Activated CD8-positive, alpha-beta memory T cell treated with anti-CD3 and anti-CD28 coated beads for 36 hours (primary cell): Measurements from ENCODE around the gene GAPDH. TPM values are rescaled to one million over a fixed set of nuclear protein-coding genes. Genes with fewer than 3 reads are reported as not detected.

Experiments
- CTCF ChIA-PET: fragments of 350-600 bp; sonication (Branson Sonifier 250); formaldehyde crosslinking; loops from one replicate; lab custom pipeline; 2021; ENCODE audit warnings: antibody characterized with exemption; lab: Charles Lee
- POLR2A ChIA-PET: fragments of 350-600 bp; sonication (Branson Sonifier 250); formaldehyde crosslinking; loops from one replicate; lab custom pipeline; 2021; ENCODE audit warnings: antibody characterized with exemption; lab: Charles Lee
- total RNA-seq, 2 experiments: library from RNA; stranded (reverse); gene quantifications; one replicate each; pipeline ENCODE4 v1.2.3, GENCODE V29; 2021

Gene GAPDH
- total RNA-seq, 2 experiments from 2014 or later, result 8,536 to 8,736 TPM

- ChIA-PET POLR2A (interaction anchor here (0.9 to 1.7 kb wide), 8 partner anchors 13 to 115 kb away, joined by 3 to 5 read pairs (median 4); partner anchors contain the start of genes MRPL51 and TAPBPL), CTCF (interaction anchor here (0.7 to 4.5 kb wide), 18 partner anchors 16 to 174 kb away, joined by 3 to 23 read pairs (median 4); no protein-coding TSS in a partner anchor)
These were observed 3.5 kb downstream of the GAPDH start for GRCh38 chr12:6537580-6538419.

DNA sequence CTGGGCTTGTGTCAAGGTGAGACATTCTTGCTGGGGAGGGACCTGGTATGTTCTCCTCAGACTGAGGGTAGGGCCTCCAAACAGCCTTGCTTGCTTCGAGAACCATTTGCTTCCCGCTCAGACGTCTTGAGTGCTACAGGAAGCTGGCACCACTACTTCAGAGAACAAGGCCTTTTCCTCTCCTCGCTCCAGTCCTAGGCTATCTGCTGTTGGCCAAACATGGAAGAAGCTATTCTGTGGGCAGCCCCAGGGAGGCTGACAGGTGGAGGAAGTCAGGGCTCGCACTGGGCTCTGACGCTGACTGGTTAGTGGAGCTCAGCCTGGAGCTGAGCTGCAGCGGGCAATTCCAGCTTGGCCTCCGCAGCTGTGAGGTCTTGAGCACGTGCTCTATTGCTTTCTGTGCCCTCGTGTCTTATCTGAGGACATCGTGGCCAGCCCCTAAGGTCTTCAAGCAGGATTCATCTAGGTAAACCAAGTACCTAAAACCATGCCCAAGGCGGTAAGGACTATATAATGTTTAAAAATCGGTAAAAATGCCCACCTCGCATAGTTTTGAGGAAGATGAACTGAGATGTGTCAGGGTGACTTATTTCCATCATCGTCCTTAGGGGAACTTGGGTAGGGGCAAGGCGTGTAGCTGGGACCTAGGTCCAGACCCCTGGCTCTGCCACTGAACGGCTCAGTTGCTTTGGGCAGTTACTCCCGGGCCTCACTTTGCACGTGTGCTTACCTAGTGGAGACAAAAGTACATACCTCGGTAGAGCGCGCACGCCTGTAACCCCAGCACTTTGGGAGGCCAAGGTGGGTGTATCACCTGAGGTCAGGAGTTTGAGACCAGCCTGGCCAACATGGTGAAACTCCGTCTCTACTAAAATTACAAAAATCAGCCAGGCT, 4.3 kb downstream of the GAPDH start:
- ChIA-PET CTCF (interaction anchor here (0.7 to 4.5 kb wide), 17 partner anchors 13 to 115 kb away, joined by 3 to 23 read pairs (median 4); no protein-coding TSS in a partner anchor), POLR2A (interaction anchor here (0.9 to 1.7 kb wide), 9 partner anchors 11 to 186 kb away, joined by 3 to 5 read pairs (median 3); partner anchors contain the start of genes MRPL51 and TAPBPL)

- POLR2A ChIA-PET, result interaction anchor here (0.9 to 1.2 kb wide), 5 partner anchors 11 to 185 kb away, joined by 3 to 4 read pairs (median 3); partner anchors contain the start of gene TAPBPL
- CTCF ChIA-PET, result interaction anchor here (1.2 to 4.5 kb wide), 7 partner anchors 11 to 115 kb away, joined by 3 to 23 read pairs (median 5); no protein-coding TSS in a partner anchor
These were observed 5.0 kb downstream of the GAPDH start for GRCh38 chr12:6539314-6539682.

DNA sequence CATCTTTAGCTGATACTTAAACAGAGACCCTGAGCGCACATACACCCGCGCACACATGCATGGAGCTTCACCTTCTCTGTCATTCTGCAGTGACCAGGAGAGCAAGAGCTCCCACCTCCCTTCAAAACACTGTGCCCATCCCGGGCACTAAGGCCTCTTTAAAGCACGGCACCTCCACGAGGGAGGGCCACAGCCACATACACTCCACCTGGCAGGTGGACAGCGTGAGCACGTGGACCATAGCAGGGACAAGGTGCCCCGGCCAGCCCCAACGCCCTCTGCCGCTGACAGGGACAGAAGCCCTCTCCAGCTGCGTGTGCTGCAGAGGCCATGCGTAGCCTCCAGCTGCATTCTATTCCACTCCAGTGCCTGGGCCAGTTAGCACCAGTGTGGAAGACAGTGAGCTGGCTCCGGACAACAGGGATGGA, 5.4 kb downstream of the GAPDH start:
- POLR2A ChIA-PET, result interaction anchor here (0.9 to 1.3 kb wide), 5 partner anchors 10 to 77 kb away, joined by 3 to 13 read pairs (median 3); no protein-coding TSS in a partner anchor
- CTCF ChIA-PET, result interaction anchor here (1.2 to 4.5 kb wide), 8 partner anchors 11 to 116 kb away, joined by 3 to 23 read pairs (median 4); no protein-coding TSS in a partner anchor

GRCh38 chr12:6540181-6540877, 6.0 kb downstream of the GAPDH start:
- ChIA-PET POLR2A (interaction anchor here (1.0 to 1.3 kb wide), 3 partner anchors 17 to 78 kb away, joined by 3 to 13 read pairs (median 3); no protein-coding TSS in a partner anchor), CTCF (interaction anchor here (1.2 to 4.5 kb wide), 6 partner anchors 12 to 116 kb away, joined by 3 to 23 read pairs (median 4); no protein-coding TSS in a partner anchor)

DNA sequence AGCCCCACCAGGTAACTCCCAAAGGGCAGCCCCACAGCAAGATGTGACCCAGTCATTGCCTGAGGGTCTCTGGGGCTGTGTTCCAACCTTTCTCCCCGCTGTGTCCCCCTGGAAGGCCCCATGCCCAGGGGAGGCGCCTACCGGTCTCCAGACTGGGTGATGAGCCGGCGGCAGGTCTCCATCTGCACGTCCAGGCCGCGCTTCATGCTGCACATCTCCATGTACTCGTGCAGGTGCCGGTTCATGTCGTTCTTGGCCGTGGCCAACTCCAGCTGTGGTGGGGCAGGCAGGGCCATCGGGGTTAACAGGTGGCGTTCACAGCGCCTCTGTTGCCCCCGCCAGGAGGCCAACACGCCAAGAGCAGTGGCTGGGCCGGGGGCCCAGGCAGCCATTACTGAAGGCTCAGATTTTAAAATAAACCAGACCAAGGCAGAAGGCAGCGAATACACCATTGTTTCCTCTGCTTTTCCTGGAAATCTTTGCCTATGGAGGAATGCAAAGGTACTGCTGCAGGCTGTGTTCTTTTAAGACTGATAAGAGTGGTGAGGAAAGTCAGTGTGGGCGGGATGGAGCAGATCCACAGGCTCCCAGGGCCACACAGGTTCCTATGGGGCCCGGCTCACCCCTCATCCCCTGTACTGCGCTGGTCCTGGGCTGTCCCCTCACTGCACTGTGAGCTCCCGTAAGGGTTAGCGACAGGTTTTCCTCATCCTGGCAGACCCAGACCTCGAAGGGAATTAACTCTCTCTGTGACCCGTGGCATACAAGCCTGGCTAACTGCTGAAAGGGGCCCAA, 7.3 kb downstream of the GAPDH start:
- ChIA-PET CTCF (interaction anchor here (2.0 to 4.5 kb wide), 2 partner anchors 13 to 16 kb away, joined by 6 to 23 read pairs; no protein-coding TSS in a partner anchor), POLR2A (interaction anchor here (0.6 kb wide), 1 partner anchor 116 kb away, joined by 4 read pairs; no protein-coding TSS in a partner anchor)

DNA sequence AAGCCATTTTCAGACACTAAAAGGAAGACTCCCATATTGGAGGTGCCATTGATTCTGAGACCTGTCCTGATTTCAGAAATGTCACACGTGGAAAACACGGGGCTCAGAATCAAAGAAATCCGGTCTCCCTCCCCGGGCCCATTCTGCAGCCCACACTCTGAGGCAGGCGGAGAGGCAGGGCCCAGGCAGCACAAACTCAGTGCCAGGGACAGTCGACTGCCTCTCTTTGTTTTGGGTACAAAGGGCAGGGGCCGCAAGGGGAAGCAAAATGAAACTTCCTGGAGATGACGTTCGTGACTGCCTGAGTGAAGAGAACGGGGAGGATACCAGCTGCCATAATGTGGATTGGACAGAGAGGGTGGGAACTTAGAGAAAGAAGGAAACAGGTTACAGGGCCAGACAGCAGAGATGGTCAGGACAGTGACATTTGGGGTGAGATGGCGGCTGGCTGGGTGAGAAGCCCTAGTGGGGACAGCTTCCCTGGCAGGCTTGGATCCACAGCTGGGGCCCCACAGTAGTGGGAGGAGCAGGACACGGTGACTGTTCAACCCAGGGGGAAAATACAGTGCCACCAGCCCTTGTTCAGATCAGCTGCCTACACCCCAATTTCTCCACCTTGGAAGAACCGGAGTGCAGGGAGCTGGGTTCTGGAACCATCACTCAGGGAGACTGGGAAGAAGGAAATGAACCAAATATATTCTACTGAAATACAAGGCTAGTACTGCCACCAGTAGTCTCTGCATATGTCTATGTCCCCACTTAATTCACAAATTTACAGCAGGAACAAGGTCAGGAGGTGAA, 8.1 kb downstream of the GAPDH start:
- POLR2A ChIA-PET, result interaction anchor here (0.5 to 1.5 kb wide), 2 partner anchors 10 to 22 kb away, joined by 3 to 8 read pairs; no protein-coding TSS in a partner anchor
- CTCF ChIA-PET, result interaction anchor here (2.0 kb wide), 1 partner anchor 16 kb away, joined by 6 read pairs; no protein-coding TSS in a partner anchor

- POLR2A ChIA-PET, result interaction anchor here (0.8 kb wide), 1 partner anchor 10 kb away, joined by 3 read pairs; no protein-coding TSS in a partner anchor
- CTCF ChIA-PET, result no interaction called here
These were observed 11.7 kb downstream of the GAPDH start for GRCh38 chr12:6546016-6546415.

DNA sequence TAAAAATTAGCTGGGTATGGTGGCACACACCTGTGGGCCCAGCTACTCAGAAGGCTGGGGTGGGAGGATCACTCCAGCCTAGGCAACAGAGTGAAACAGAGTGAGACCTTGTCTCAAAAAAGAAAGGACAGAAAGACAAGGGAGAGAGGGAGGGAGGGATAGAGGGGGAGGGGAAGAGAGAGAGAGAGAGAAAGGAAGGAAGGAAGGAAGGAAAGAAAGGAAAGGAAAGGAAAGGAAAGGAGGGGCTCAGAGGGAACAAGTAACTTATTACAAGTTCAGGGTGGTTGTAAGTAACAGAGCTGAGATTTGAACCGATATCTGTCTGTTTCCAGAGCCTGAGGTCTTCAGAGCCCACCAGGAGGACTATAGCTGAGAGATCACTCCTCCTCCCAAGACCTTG, 13.2 kb downstream of the GAPDH start:
- POLR2A ChIA-PET, result no interaction called here
- CTCF ChIA-PET, result interaction anchor here (1.3 kb wide), 1 partner anchor 20 kb away, joined by 4 read pairs; the partner anchor contains the start of gene NOP2

DNA sequence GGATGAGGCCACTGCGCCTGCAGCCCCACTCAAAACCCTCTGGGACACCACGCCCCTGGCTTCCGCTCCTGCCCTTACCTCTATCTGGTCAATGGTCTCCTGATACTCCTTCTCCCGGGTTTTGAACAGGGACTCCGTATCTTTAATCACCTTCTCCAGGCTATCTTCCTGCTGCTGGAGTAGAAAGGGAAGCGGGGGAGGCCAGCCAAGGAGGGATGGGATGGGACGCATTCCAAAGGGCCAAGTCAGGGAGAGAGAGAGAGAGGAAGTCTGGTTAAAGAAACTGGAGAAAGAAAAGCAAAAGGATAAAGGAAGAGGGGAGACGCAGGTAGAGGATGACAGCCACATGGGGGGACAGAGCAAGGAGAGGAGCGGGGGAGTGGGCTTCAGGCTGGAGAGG, 13.7 kb downstream of the GAPDH start:
- CTCF ChIA-PET, result interaction anchor here (1.3 kb wide), 1 partner anchor 20 kb away, joined by 4 read pairs; the partner anchor contains the start of gene NOP2
- POLR2A ChIA-PET, result no interaction called here

DNA sequence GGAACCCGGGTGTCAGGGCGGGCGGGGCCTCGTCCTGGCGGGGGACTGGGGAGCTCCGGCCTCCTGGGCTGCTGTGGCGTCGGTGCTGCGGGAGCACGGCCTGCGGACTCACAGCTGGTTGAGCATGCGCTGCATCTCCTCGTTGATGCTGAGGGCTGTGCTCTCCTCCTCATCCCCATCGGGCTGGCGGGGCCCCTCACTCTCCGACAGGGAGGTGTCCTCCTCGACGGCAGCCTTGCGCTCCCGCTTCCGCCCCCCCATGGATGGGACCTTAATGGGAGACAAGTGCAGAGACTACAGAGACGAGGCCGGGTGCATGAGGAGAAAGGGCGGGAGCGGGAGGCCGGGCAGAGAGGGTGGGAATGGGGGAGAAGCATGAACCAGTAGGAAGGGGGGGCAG, 14.2 kb downstream of the GAPDH start:
- ChIA-PET CTCF (no interaction called here), POLR2A (interaction anchor here (0.8 kb wide), 1 partner anchor 13 kb away, joined by 3 read pairs; no protein-coding TSS in a partner anchor)

- CTCF ChIA-PET, result interaction anchor here (0.6 to 1.0 kb wide), 2 partner anchors 9 to 42 kb away, joined by 4 to 5 read pairs; no protein-coding TSS in a partner anchor
These were observed 14.8 kb downstream of the GAPDH start for GRCh38 chr12:6548966-6549683.

DNA sequence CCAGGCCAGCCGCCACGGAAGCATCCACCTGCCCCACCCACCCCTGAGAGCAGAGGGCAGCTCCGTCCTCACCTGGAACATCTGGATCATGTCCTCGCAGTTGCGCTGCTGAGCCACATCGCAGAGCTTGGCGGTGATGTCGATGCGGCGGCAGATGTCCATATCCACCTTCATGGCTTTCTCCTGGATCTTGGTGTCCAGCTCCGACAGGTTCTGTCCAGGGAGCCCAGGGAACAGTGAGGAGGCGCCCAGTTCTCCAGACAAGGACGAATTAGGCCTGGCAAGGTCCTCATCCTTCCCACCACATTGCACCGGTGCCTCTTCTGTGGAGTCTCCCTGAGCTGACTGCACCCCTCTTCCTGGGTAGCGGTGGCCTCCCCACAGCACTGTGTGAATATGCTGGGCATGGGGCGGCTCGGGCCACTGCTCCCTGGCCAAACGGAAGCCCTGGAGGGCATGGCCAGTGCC, 15.4 kb downstream of the GAPDH start:
- CTCF ChIA-PET, result interaction anchor here (1.0 to 2.6 kb wide), 2 partner anchors 8 to 15 kb away, joined by 4 to 8 read pairs; partner anchors contain the start of gene GAPDH
- POLR2A ChIA-PET, result interaction anchor here (0.8 to 0.9 kb wide), 2 partner anchors 10 to 14 kb away, joined by 3 read pairs; no protein-coding TSS in a partner anchor

More at GRCh38 chr12:6548966-6549683, 14.8 kb downstream of the GAPDH start:
- POLR2A ChIA-PET, result interaction anchor here (0.8 to 0.9 kb wide), 2 partner anchors 10 to 13 kb away, joined by 3 read pairs; no protein-coding TSS in a partner anchor

DNA sequence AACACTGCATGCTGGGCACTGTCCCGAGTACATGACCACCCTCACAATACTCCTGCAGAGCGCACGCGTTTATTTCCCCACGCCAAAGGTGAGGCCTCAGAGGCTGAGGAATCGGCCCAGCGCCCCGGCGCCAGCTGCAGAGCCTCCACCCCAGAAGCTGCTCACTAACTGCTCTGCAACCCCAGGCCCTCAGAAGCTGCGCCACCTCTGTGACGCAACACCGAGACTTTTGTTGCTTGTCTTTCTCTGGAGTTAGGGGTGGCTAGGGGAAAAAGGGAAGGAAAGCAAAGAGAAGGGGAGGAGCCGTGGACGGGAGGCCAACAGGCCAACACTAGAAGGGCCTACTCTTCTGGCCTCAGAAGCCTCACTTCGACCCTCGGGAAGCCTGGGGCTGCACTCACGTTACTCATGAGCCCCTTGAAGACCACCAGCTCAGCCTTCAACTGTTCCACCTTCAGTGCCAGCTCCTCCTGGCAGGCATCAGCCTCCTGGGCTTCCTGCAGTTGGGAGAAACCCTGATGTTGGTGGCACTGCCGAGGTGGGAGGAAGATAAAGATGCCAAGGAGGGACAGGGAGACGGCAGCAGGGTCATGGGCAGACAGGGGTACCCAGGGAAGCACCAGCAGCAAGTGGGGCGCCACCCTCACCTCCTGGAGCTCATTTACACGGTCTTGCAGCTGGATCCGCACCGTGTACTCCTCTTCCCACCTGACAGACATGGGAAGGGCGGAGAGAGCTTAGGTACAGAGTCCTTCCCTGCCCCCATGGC, 16.2 kb downstream of the GAPDH start:
- ChIA-PET CTCF (interaction anchor here (2.6 kb wide), 1 partner anchor 15 kb away, joined by 8 read pairs; the partner anchor contains the start of gene GAPDH), POLR2A (interaction anchor here (0.8 to 1.8 kb wide), 4 partner anchors 11 to 14 kb away, joined by 3 to 5 read pairs (median 4); no protein-coding TSS in a partner anchor)
